Astrocyte (in vitro differentiated cells and primary cell): ENCODE results near the gene FAM210B. TPM values are rescaled to one million over a fixed set of nuclear protein-coding genes. Genes with fewer than 3 reads are reported as not detected.

Source experiments
- DNase-seq: peaks from one replicate; pipeline ENCODE4 v3.0.0-alpha.2; 2010; ENCODE audit warnings: low read depth
- FAIRE-seq: peaks from 2 replicates; lab custom pipeline; 2011; peaks lifted over from hg19 to GRCh38; lab: Jason Lieb, UNC
- H2AFZ ChIP-seq: 2 replicates; pipeline ENCODE4 v1.6.0; 2012; ENCODE audit warnings: low read depth, low read length, inconsistent platforms
- H3K27ac ChIP-seq: 2 replicates; pipeline ENCODE4 v1.5.1; 2011; ENCODE audit warnings: low read depth, low read length, inconsistent platforms
- H3K27me3 ChIP-seq: 2 replicates; pipeline ENCODE4 v1.6.0; 2011; ENCODE audit warnings: low read length, inconsistent platforms; ENCODE audit not compliant: insufficient read depth
- H3K36me3 ChIP-seq: 2 replicates; pipeline ENCODE4 v1.5.1; 2011; ENCODE audit warnings: low read length, inconsistent platforms; ENCODE audit not compliant: insufficient read depth
- H3K4me1 ChIP-seq: 2 replicates; pipeline ENCODE4 v1.5.1; 2011; ENCODE audit warnings: low read length, inconsistent platforms; ENCODE audit not compliant: insufficient read depth
- H3K4me2 ChIP-seq: 2 replicates; pipeline ENCODE4 v1.6.0; 2012; ENCODE audit warnings: low read length, inconsistent platforms
- H3K4me3 ChIP-seq: 2 replicates; pipeline ENCODE4 v1.5.1; 2011; ENCODE audit warnings: low read depth, mild to moderate bottlenecking, low read length, inconsistent platforms; ENCODE audit not compliant: insufficient read depth
- H3K79me2 ChIP-seq: 2 replicates; pipeline ENCODE4 v1.6.0; 2012; ENCODE audit warnings: mild to moderate bottlenecking, low read length, inconsistent platforms; ENCODE audit not compliant: insufficient read depth
- H3K9ac ChIP-seq: 2 replicates; pipeline ENCODE4 v1.6.0; 2012; ENCODE audit warnings: mild to moderate bottlenecking, low read length, inconsistent platforms
- H3K9me3 ChIP-seq: 2 replicates; pipeline ENCODE4 v1.5.1; 2012; ENCODE audit warnings: low read depth, mild to moderate bottlenecking, low read length, inconsistent platforms; ENCODE audit not compliant: insufficient read depth
- H4K20me1 ChIP-seq: 2 replicates; pipeline ENCODE4 v1.6.0; 2012; ENCODE audit warnings: low read length, inconsistent platforms; ENCODE audit not compliant: insufficient read depth
- H3K27ac Mint-ChIP-seq: one replicate; pipeline ENCODE4 v1.8.0; 2021; ENCODE audit warnings: mild to moderate bottlenecking, mixed read lengths; ENCODE audit not compliant: unreplicated experiment
- H3K27me3 Mint-ChIP-seq: one replicate; pipeline ENCODE4 v1.8.0; 2021; ENCODE audit warnings: low read depth, mixed read lengths; ENCODE audit not compliant: unreplicated experiment
- H3K36me3 Mint-ChIP-seq: one replicate; pipeline ENCODE4 v1.8.0; 2021; ENCODE audit warnings: low read depth, mixed read lengths; ENCODE audit not compliant: unreplicated experiment
- H3K4me1 Mint-ChIP-seq: one replicate; pipeline ENCODE4 v1.8.0; 2021; ENCODE audit warnings: low read depth, mixed read lengths; ENCODE audit not compliant: unreplicated experiment
- H3K4me3 Mint-ChIP-seq: one replicate; pipeline ENCODE4 v1.8.0; 2021; ENCODE audit warnings: mild to moderate bottlenecking, moderate library complexity, mixed read lengths; ENCODE audit not compliant: unreplicated experiment
- H3K9me3 Mint-ChIP-seq: one replicate; pipeline ENCODE4 v1.8.0; 2021; ENCODE audit warnings: mild to moderate bottlenecking, mixed read lengths; ENCODE audit not compliant: unreplicated experiment
- EZH2 ChIP-seq: IDR thresholded peaks from 2 replicates; pipeline ENCODE4 v1.6.1; 2012; ENCODE audit warnings: mild to moderate bottlenecking, low read length, inconsistent platforms; ENCODE audit not compliant: insufficient read depth
- total RNA-seq: library from RNA; stranded (reverse); gene quantifications from 2 replicates; pipeline ENCODE4 v1.2.1, GENCODE V29; 2021
- TF ChIP-seq, protein P1 (sequence below): IDR thresholded peaks from 2 replicates; pipeline ENCODE4 v1.5.1; 2011; ENCODE audit warnings: low read depth, mild to moderate bottlenecking, inconsistent platforms, low read length, moderate library complexity; ENCODE audit not compliant: insufficient read depth

The FAM210B gene
- total RNA-seq, 1 donor from 2014 or later = 46.3 TPM

DNA sequence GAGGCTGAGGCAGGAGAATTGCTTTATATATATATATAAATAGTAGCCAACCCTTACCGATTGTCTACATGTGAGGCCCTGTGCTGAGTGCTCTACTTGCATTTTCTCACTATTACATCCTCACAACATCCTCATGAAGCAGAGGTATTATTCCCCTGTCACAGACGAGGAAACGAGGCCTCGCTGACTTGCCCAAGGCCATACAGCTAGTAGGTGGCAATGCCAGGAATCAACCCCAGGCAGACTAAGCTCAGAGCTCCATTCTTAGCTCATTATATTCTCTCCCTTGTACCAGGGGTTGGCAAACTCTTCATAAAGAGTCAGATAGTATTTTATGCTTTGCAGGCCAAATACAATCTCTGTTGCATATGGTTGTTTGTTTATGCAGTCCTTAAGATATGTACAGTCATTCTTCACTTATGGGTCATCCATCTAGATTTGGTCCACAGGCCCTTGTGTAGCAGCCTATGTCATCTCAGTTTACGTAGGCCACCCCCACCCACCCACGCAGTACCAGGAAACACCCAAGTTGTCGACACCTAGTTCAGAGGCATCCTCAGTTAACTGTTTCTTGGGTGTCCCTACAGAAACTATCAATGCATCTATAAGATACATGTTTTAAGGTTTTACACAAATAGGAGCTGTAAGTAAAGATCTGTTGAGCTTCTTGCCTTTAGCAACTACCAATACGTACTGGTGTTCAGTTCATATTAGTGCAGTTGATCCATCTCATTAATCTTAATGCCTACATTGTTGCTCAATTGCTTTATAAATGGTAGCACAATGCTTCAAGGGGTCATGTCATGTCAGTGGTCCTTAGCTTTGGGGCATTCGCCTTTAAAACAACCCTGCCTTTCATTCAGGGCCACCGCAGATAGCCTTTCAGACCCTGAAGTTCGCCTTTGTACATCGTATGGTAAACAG, 56.3 kb downstream of the FAM210B start:
- peaks cover 38% of the 10 kb centered on the region for H3K4me1 Mint-ChIP-seq
- no peak overlapping the region for H3K9ac ChIP-seq
- H3K4me1 ChIP-seq = peaks cover 39% of the 10 kb centered on the region
- no peak overlapping the region for H2AFZ ChIP-seq
- no peak overlapping the region for H3K4me3 Mint-ChIP-seq
- FAIRE-seq (no peak), DNase-seq (peak; percentile 85)
- H3K9me3 Mint-ChIP-seq = no peaks in the 10 kb centered on the region
- H3K36me3 Mint-ChIP-seq = peaks cover 2% of the 10 kb centered on the region
- H3K27me3 ChIP-seq = no peaks in the 10 kb centered on the region
- H3K36me3 ChIP-seq = no peaks in the 10 kb centered on the region
- H3K27me3 Mint-ChIP-seq = peaks cover 2% of the 10 kb centered on the region
- H3K79me2 ChIP-seq = peaks cover 19% of the 10 kb centered on the region
- TF ChIP-seq, protein P1, sequence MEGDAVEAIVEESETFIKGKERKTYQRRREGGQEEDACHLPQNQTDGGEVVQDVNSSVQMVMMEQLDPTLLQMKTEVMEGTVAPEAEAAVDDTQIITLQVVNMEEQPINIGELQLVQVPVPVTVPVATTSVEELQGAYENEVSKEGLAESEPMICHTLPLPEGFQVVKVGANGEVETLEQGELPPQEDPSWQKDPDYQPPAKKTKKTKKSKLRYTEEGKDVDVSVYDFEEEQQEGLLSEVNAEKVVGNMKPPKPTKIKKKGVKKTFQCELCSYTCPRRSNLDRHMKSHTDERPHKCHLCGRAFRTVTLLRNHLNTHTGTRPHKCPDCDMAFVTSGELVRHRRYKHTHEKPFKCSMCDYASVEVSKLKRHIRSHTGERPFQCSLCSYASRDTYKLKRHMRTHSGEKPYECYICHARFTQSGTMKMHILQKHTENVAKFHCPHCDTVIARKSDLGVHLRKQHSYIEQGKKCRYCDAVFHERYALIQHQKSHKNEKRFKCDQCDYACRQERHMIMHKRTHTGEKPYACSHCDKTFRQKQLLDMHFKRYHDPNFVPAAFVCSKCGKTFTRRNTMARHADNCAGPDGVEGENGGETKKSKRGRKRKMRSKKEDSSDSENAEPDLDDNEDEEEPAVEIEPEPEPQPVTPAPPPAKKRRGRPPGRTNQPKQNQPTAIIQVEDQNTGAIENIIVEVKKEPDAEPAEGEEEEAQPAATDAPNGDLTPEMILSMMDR = no peak
- no peak for TF ChIP-seq EZH2
- H3K27ac Mint-ChIP-seq = peak overlapping the region; percentile 2
- no peak overlapping the region for H3K4me3 ChIP-seq
- peak overlapping the region; percentile 61 for H3K27ac ChIP-seq
- H3K9me3 ChIP-seq = no peaks in the 10 kb centered on the region
- peak overlapping the region; percentile 26 for H3K4me2 ChIP-seq
- H4K20me1 ChIP-seq = no peaks in the 10 kb centered on the region

DNA sequence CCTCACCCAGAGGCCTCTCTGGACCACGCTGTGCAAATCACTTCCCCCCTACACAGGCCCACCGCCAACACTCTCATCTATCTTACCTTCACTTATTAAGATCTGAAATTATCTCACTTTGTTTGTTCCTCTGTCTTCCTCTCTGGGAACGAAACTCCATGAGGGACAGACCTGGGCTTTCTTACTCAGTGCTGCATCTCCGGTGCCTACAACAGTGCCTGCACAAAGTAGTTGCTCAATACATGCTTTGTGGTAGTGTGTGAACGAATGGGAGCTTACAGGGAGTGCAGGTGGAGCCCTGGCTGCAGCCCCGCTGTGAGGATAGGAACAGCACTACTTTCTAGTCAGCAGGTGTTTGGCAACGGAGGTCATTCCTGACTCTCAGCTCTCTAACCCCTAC, 58.6 kb downstream of the FAM210B start:
- Mint-ChIP-seq H3K9me3 (no peaks in the 10 kb centered on the region), H3K4me1 (peaks cover 43% of the 10 kb centered on the region), H3K36me3 (peaks cover 2% of the 10 kb centered on the region), H3K27ac (no peak overlapping the region), H3K4me3 (no peak overlapping the region), H3K27me3 (peaks cover 2% of the 10 kb centered on the region)
- H3K9me3 ChIP-seq = no peaks in the 10 kb centered on the region
- no peaks in the 10 kb centered on the region for H3K36me3 ChIP-seq
- FAIRE-seq (no peak), DNase-seq (no peak)
- no peak overlapping the region for H3K4me3 ChIP-seq
- peaks cover 49% of the 10 kb centered on the region for H3K4me1 ChIP-seq
- peak overlapping the region; percentile 26 for H3K9ac ChIP-seq
- TF ChIP-seq, protein P1 = no peak
- no peak for TF ChIP-seq EZH2
- peak overlapping the region; percentile 35 for H3K4me2 ChIP-seq
- H3K27me3 ChIP-seq = no peaks in the 10 kb centered on the region
- H3K27ac ChIP-seq = peak overlapping the region; percentile 73
- H4K20me1 ChIP-seq = no peaks in the 10 kb centered on the region
- peaks cover 19% of the 10 kb centered on the region for H3K79me2 ChIP-seq
- no peak overlapping the region for H2AFZ ChIP-seq

DNA sequence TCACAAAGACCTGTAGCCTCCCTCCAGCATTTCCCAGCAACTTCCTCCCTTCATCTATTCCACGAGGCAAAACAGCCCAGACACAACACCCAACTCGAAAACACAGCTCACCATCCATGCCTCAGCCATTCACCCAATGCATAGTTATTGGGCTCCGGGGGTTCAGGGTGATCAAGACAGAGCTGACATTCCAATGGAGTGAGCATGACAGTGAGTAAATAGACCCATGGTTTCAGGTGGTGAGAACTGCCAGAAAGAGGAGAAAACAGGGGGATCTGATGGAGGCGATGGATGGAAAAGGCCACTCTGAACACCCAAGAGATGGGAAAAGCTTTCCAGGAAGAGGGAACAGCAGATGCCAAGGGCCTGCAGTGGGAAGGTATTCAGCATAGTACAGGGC, 59.1 kb downstream of the FAM210B start:
- peaks cover 15% of the 10 kb centered on the region for H3K79me2 ChIP-seq
- H3K4me1 Mint-ChIP-seq = peaks cover 44% of the 10 kb centered on the region
- H3K27me3 Mint-ChIP-seq = peaks cover 2% of the 10 kb centered on the region
- no peaks in the 10 kb centered on the region for H3K27me3 ChIP-seq
- no peak overlapping the region for H3K4me3 Mint-ChIP-seq
- H3K27ac ChIP-seq = peak overlapping the region; percentile 73
- no peaks in the 10 kb centered on the region for H3K9me3 Mint-ChIP-seq
- H3K4me1 ChIP-seq = peaks cover 54% of the 10 kb centered on the region
- DNase-seq (peak; percentile 41), FAIRE-seq (no peak)
- peak overlapping the region; percentile 50 for H3K27ac Mint-ChIP-seq
- H4K20me1 ChIP-seq = no peaks in the 10 kb centered on the region
- H3K9ac ChIP-seq = peak overlapping the region; percentile 26
- H3K36me3 Mint-ChIP-seq = peaks cover 2% of the 10 kb centered on the region
- H3K4me2 ChIP-seq = peak overlapping the region; percentile 35
- no peak overlapping the region for H3K4me3 ChIP-seq
- H2AFZ ChIP-seq = no peak overlapping the region
- TF ChIP-seq EZH2 = no peak
- TF ChIP-seq, protein P1 = no peak
- no peaks in the 10 kb centered on the region for H3K9me3 ChIP-seq
- H3K36me3 ChIP-seq = no peaks in the 10 kb centered on the region
